Left renal pelvis (tissue), 4 donors: Measurements from ENCODE around the gene TCEANC2. TPM values are rescaled to one million over a fixed set of nuclear protein-coding genes. Genes with fewer than 3 reads are reported as not detected.

Source experiments
- polyA plus RNA-seq, 4 donors: library from polyadenylated mRNA; unstranded; fragments of 120-200 nt; gene quantifications; one replicate each; pipeline ENCODE4 v1.2.1, GENCODE V29; 2013; ENCODE audit not compliant: insufficient read length in 4 of 4

Gene TCEANC2
- polyA plus RNA-seq, 4 donors = 8.6 to 10.3 (median 9.1) TPM

Other genes with a start within 250 kb of the TCEANC2 start
- gene NDC1, start 215.3 kb upstream of the TCEANC2 start, polyA plus RNA-seq = 10 to 100 TPM; 24.3 to 35.0 (median 29.7) TPM
- 10 to 100 TPM; 18.1 to 37.3 (median 35.2) TPM for gene YIPF1, start 163.8 kb upstream of the TCEANC2 start, polyA plus RNA-seq
- gene DIO1, start 159.4 kb upstream of the TCEANC2 start, polyA plus RNA-seq = 1 to 10 TPM in 3 of 4 donors, under 1 TPM in 1; 0.50 to 9.7 (median 4.6) TPM
- gene IFT25, start 107.9 kb upstream of the TCEANC2 start, polyA plus RNA-seq = 10 to 100 TPM; 40.4 to 59.8 (median 50.3) TPM
- gene LRRC42, start 107.3 kb upstream of the TCEANC2 start, polyA plus RNA-seq = 10 to 100 TPM; 34.9 to 45.8 (median 43.5) TPM
- under 1 TPM in 2 of 4 donors, not detected in 2; 0.09 to 0.10 TPM for gene LDLRAD1, start 35.4 kb upstream of the TCEANC2 start, polyA plus RNA-seq
- 100 to 1,000 TPM; 290 to 379 (median 340) TPM for gene TMEM59, start 404 bp upstream of the TCEANC2 start, polyA plus RNA-seq
- gene CDCP2, start 99.4 kb downstream of the TCEANC2 start, polyA plus RNA-seq = under 1 TPM in 1 of 4 donors, not detected in 3; 0.06 TPM
- 1 to 10 TPM; 6.9 to 8.1 (median 7.7) TPM for gene CYB5RL, start 146.4 kb downstream of the TCEANC2 start, polyA plus RNA-seq
- 10 to 100 TPM; 54.6 to 83.2 (median 76.4) TPM for gene MRPL37, start 146.6 kb downstream of the TCEANC2 start, polyA plus RNA-seq